Keratinocyte (primary cell): ENCODE data around the gene FNIP2. TPM values are rescaled to one million over a fixed set of nuclear protein-coding genes. Genes with fewer than 3 reads are reported as not detected.

Source experiments
- DNase-seq: peaks from one replicate; pipeline ENCODE4 v3.0.0-alpha.2; 2011; ENCODE audit warnings: low read depth, missing footprints, low spot score
- FAIRE-seq: peaks from 2 replicates; lab custom pipeline; 2011; peaks lifted over from hg19 to GRCh38; lab: Jason Lieb, UNC
- H2AFZ ChIP-seq: 2 replicates; pipeline ENCODE4 v1.6.0; 2012; ENCODE audit warnings: low read length, control low read depth, inconsistent platforms; ENCODE audit not compliant: control insufficient read depth
- H3K27ac ChIP-seq: 2 replicates; pipeline ENCODE4 v1.5.1; 2011; ENCODE audit warnings: low read length; ENCODE audit not compliant: control insufficient read depth, insufficient read depth
- H3K27me3 ChIP-seq: 3 replicates; pipeline ENCODE4 v1.6.0; 2011; ENCODE audit warnings: low read length; ENCODE audit not compliant: control insufficient read depth, insufficient read depth; ENCODE audit errors: extremely low read depth
- H3K36me3 ChIP-seq, 2 experiments: 2 replicates in 1 of 2; 3 replicates in 1 of 2; pipeline ENCODE4 v1.5.1; 2011; ENCODE audit warnings: low read length in 2 of 2, mild to moderate bottlenecking in 1 of 2; ENCODE audit not compliant: control insufficient read depth in 2 of 2, insufficient read depth in 2 of 2; ENCODE audit errors: extremely low read depth in 1 of 2
- H3K4me1 ChIP-seq: 3 replicates; pipeline ENCODE4 v1.5.1; 2011; ENCODE audit warnings: low read length; ENCODE audit not compliant: control insufficient read depth, insufficient read depth; ENCODE audit errors: extremely low read depth
- H3K4me2 ChIP-seq: 3 replicates; pipeline ENCODE4 v1.6.0; 2011; ENCODE audit warnings: low read depth, low read length; ENCODE audit not compliant: control insufficient read depth, insufficient read depth; ENCODE audit errors: extremely low read depth
- H3K4me3 ChIP-seq, 3 experiments: fragments of 200-600 bp in 1 of 3; sonication (generic) in 1 of 3; 2 replicates in 2 of 3; 3 replicates in 1 of 3; pipeline ENCODE4 v1.5.1; 2011 to 2016; ENCODE audit warnings: low read length in 3 of 3, mild to moderate bottlenecking in 3 of 3, control low read depth in 2 of 3, inconsistent platforms in 1 of 3, low read depth in 1 of 3, mixed read lengths in 1 of 3, mixed run types in 1 of 3, moderate library complexity in 1 of 3; ENCODE audit not compliant: control insufficient read depth in 2 of 3, insufficient read depth in 2 of 3; ENCODE audit errors: extremely low read depth in 1 of 3
- H3K79me2 ChIP-seq: 2 replicates; pipeline ENCODE4 v1.6.0; 2012; ENCODE audit warnings: low read length; ENCODE audit not compliant: control insufficient read depth, insufficient read depth
- H3K9ac ChIP-seq: 3 replicates; pipeline ENCODE4 v1.6.0; 2011; ENCODE audit warnings: low read length; ENCODE audit not compliant: control insufficient read depth, insufficient read depth; ENCODE audit errors: extremely low read depth
- H3K9me1 ChIP-seq: 3 replicates; pipeline ENCODE4 v1.6.0; 2011; ENCODE audit warnings: low read length; ENCODE audit not compliant: control insufficient read depth, insufficient read depth; ENCODE audit errors: extremely low read depth
- H3K9me3 ChIP-seq: 2 replicates; pipeline ENCODE4 v1.5.1; 2012; ENCODE audit warnings: low read depth, low read length; ENCODE audit not compliant: control insufficient read depth
- H4K20me1 ChIP-seq: 3 replicates; pipeline ENCODE4 v1.6.0; 2011; ENCODE audit warnings: low read length; ENCODE audit not compliant: control insufficient read depth, insufficient read depth; ENCODE audit errors: extremely low read depth
- CTCF ChIP-seq, 3 experiments: IDR thresholded peaks in 1 of 3; conservative IDR thresholded peaks in 1 of 3; optimal IDR thresholded peaks in 1 of 3; 2 replicates in 2 of 3; 3 replicates in 1 of 3; pipeline versions ENCODE3 to v1.5.1; 2011; ENCODE audit warnings: low read length in 3 of 3, mild to moderate bottlenecking in 3 of 3, moderate library complexity in 2 of 3, control low read depth in 1 of 3, inconsistent platforms in 1 of 3; ENCODE audit not compliant: insufficient read depth in 2 of 3; ENCODE audit errors: extremely low read depth in 1 of 3
- EZH2 ChIP-seq: IDR thresholded peaks from one replicate; pipeline ENCODE4 v1.6.1; 2012; ENCODE audit warnings: inconsistent platforms, mild to moderate bottlenecking, low read length, moderate library complexity
- dilution Hi-C: fragments of 300-500 bp; cut with MboI; formaldehyde crosslinking; loops from one replicate; pipeline ENCODE4 v1.7.0; 2020; ENCODE audit warnings: low sequenced_read_pairs; ENCODE audit not compliant: extremely low pct_ligation_motif_present
- polyA plus RNA-seq, 5 experiments: library from polyadenylated mRNA; depleted of rRNA in 3 of 5; stranded (reverse) in 3 of 5; stranded (forward) in 1 of 5; unstranded in 1 of 5; fragments of >200 nt; gene quantifications; 1 replicate in 1 of 5; 2 replicates in 3 of 5; 3 replicates in 1 of 5; pipeline versions ENCODE4 v1.2.1 to v1.2.3, GENCODE V29; 2011 to 2012; ENCODE audit warnings: missing spikeins in 2 of 5, low read depth in 1 of 5, low replicate concordance in 1 of 5

FNIP2 gene
- polyA plus RNA-seq, 1 donor (not counting 4 experiments of a cell fraction or from before 2014, with no cell fraction given) = 6.2 TPM

DNA sequence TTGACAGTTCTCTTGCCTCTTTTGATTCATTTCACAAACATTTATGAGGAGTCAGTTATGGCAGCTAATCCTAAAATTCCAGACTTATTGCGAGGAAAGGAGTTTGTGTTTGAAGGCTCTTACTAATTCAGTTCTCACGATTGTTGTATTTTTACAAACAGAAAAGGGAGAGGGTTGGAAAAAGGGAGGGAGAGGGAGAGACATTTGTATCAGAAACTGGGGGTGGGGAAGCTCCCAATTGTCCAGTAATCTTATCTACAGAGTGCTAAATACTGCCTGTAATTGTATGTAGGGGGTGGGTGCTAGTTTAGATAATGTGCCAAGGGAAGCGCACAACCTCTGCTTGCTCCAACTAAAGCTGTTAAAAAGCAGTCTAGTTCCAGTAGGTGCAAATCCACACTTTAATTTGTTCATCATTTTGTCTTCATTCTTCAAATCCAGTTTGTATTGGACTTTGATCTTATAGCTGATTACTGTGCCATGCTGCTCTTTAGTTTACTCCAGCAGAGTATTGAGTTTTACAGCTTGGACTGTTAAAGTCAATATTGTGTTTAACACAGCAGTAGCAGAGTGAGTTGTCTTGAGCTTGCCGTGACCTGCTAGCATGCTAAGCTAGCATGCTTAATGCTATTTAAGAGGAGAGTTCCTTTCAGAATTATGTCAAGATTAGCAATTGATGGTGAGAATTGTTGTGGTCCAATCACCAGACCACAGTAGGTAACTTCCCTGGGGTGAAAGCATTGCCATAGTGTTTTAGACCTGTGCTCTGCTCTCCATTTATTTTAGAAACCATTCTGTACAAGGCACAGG, 13.9 kb downstream of the FNIP2 start:
- peaks cover 22% of the 10 kb centered on the region for H3K4me1 ChIP-seq
- no peaks in the 10 kb centered on the region for H4K20me1 ChIP-seq
- no peak for DNase-seq
- H3K27me3 ChIP-seq = no peaks in the 10 kb centered on the region
- FAIRE-seq = peak; percentile 95
- no peak overlapping the region for H3K9ac ChIP-seq
- TF ChIP-seq CTCF (optimal IDR thresholded peaks at IDR 0.05 in 1 of 3, IDR thresholded peaks at IDR 0.05 in 1 of 3, conservative IDR thresholded peaks at IDR 0.05 in 1 of 3; ENCODE audit: extremely low read depth in 1 of 3, insufficient read depth in 2 of 3, low read length in 3 of 3) (no peak), EZH2 (no peak)
- H3K4me2 ChIP-seq = peak overlapping the region; percentile 72
- H3K27ac ChIP-seq = peak overlapping the region; percentile 39
- peak overlapping the region; percentile 25 for H2AFZ ChIP-seq
- H3K9me1 ChIP-seq = no peaks in the 10 kb centered on the region
- peaks cover 12% of the 10 kb centered on the region for H3K79me2 ChIP-seq
- peak overlapping the region in 1 of 3 experiments; percentile 29 for H3K4me3 ChIP-seq
- H3K9me3 ChIP-seq = no peaks in the 10 kb centered on the region
- no peaks in the 10 kb centered on the region for H3K36me3 ChIP-seq
- dilution Hi-C loops = no loop called here

DNA sequence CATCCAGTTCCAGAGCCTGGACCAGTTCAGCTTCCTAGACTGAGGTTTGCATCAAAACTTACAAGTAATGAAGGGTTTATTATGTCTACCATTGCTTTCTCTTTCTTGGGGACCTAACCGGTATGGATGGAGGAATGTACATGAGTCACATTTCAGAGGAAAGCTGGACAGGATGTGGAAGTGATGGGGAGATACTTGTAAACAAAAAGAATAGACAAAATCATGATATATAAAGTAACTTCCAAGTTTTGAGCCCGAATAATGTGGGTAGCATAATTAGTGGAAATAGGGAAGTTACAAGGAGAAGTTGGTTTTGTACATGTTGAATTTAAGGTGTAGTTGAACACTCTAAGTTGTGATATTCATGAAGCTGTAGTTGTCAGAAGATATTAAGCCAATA, 15.0 kb downstream of the FNIP2 start:
- Histone ChIP-seq H3K4me2 (peak overlapping the region; percentile 72), H3K36me3 (no peaks in the 10 kb centered on the region), H3K27ac (no peak overlapping the region), H3K4me1 (peaks cover 20% of the 10 kb centered on the region), H3K9me3 (no peaks in the 10 kb centered on the region), H2AFZ (no peak overlapping the region), H3K27me3 (no peaks in the 10 kb centered on the region), H3K9me1 (no peaks in the 10 kb centered on the region), H3K79me2 (peaks cover 13% of the 10 kb centered on the region), H3K9ac (no peak overlapping the region), H4K20me1 (no peaks in the 10 kb centered on the region), H3K4me3 (no peak overlapping the region)
- FAIRE-seq = no peak
- DNase-seq = no peak
- dilution Hi-C loops = no loop called here
- TF ChIP-seq CTCF (optimal IDR thresholded peaks at IDR 0.05 in 1 of 3, IDR thresholded peaks at IDR 0.05 in 1 of 3, conservative IDR thresholded peaks at IDR 0.05 in 1 of 3; ENCODE audit: extremely low read depth in 1 of 3, insufficient read depth in 2 of 3, low read length in 3 of 3) (no peak), EZH2 (no peak)
